ENCODE data around the gene ABCC10. TPM values are rescaled to one million over a fixed set of nuclear protein-coding genes. Genes with fewer than 3 reads are reported as not detected.
A peak's percentile ranks its signal among the peaks of the same experiment; 100 is the strongest.

ABCC10 gene
- polyA plus RNA-seq (22.4 and 29.6 TPM in 2 replicates), polyA minus RNA-seq (23.5 and 25.6 TPM in 2 replicates)

- H3K36me3 ChIP-seq (ENCODE audit: insufficient read depth, low read length): no peaks in the 10 kb centered on the region
- H4K20me1 ChIP-seq (ENCODE audit: insufficient read depth): no peaks in the 10 kb centered on the region
- H3K9ac ChIP-seq (ENCODE audit: low read length): peak within 1 kb of the TSS; percentile 83
- H3K9me3 ChIP-seq (ENCODE audit: low read length): no peaks in the 10 kb centered on the region
- H3K79me2 ChIP-seq (replicated peaks; ENCODE audit: insufficient read depth, low read length): peaks cover 8% of the 10 kb centered on the region
- H3F3A ChIP-seq (ENCODE audit: insufficient read depth, low read length, poor library complexity, severe bottlenecking): no peaks in the 10 kb centered on the region
- H3K9me2 ChIP-seq (ENCODE audit: insufficient read depth, low read length): no peaks in the 10 kb centered on the region
- peak within 1 kb of the TSS; percentile 96 for H3K4me3 ChIP-seq (ENCODE audit: low read length)
- no peaks in the 10 kb centered on the region for H3K27me3 ChIP-seq (ENCODE audit: insufficient read depth, low read depth, low read length)
- H3K27ac ChIP-seq (ENCODE audit: low read length): peak within 1 kb of the TSS; percentile 84
- peak within 1 kb of the TSS; percentile 98 for H2AFZ ChIP-seq (ENCODE audit: low read depth, low read length)
- TF ChIP-seq REST (IDR thresholded peaks at IDR 0.05; ENCODE audit: borderline replicate concordance) (peak; percentile 24), CTCF (IDR thresholded peaks at IDR 0.05; ENCODE audit: poor library complexity, severe bottlenecking) (peak; percentile 78), EP300 (conservative IDR thresholded peaks at IDR 0.05; ENCODE audit: poor library complexity, severe bottlenecking) (no peak), MXI1 (conservative IDR thresholded peaks at IDR 0.05; ENCODE audit: poor library complexity, severe bottlenecking) (peak; percentile 76), EZH2 (IDR thresholded peaks at IDR 0.05; ENCODE audit: borderline replicate concordance, insufficient read depth, low read length, poor library complexity, severe bottlenecking) (no peak), POLR2AphosphoS5 (IDR thresholded peaks at IDR 0.05) (peak; percentile 53), RAD21 (conservative IDR thresholded peaks at IDR 0.05) (peak; percentile 36), TAF1 (IDR thresholded peaks at IDR 0.05; ENCODE audit: low read depth) (no peak), SMC3 (conservative IDR thresholded peaks at IDR 0.05; ENCODE audit: poor library complexity) (peak; percentile 53)
- peak within 1 kb of the TSS; percentile 66 for H3K4me2 ChIP-seq (ENCODE audit: low read length)
These were observed at the start of gene ABCC10 for GRCh38 chr6:43427406-43428111. Gene ABCC10 (plus strand): TSS chr6:43427541. CDS start chr6:43427979, 438 bp downstream.

GRCh38 chr6:43377710-43378229 lies 49.6 kb upstream of the ABCC10 start:
- Histone ChIP-seq H2AFZ (ENCODE audit: low read depth, low read length) (no peak overlapping the region), H4K20me1 (ENCODE audit: insufficient read depth) (no peaks in the 10 kb centered on the region), H3K9me3 (ENCODE audit: low read length) (no peaks in the 10 kb centered on the region), H3K79me2 (replicated peaks; ENCODE audit: insufficient read depth, low read length) (no peaks in the 10 kb centered on the region), H3K9ac (ENCODE audit: low read length) (no peak overlapping the region), H3K4me2 (ENCODE audit: low read length) (no peak overlapping the region), H3F3A (ENCODE audit: insufficient read depth, low read length, poor library complexity, severe bottlenecking) (no peaks in the 10 kb centered on the region), H3K36me3 (ENCODE audit: insufficient read depth, low read length) (no peaks in the 10 kb centered on the region), H3K9me2 (ENCODE audit: insufficient read depth, low read length) (no peaks in the 10 kb centered on the region), H3K27ac (ENCODE audit: low read length) (no peak overlapping the region), H3K27me3 (ENCODE audit: insufficient read depth, low read depth, low read length) (no peaks in the 10 kb centered on the region), H3K4me3 (ENCODE audit: low read length) (no peak overlapping the region)
- TF ChIP-seq EZH2 (IDR thresholded peaks at IDR 0.05; ENCODE audit: borderline replicate concordance, insufficient read depth, low read length, poor library complexity, severe bottlenecking) (no peak), SMC3 (conservative IDR thresholded peaks at IDR 0.05; ENCODE audit: poor library complexity) (no peak), POLR2AphosphoS5 (IDR thresholded peaks at IDR 0.05) (no peak), RAD21 (conservative IDR thresholded peaks at IDR 0.05) (no peak), CTCF (IDR thresholded peaks at IDR 0.05; ENCODE audit: poor library complexity, severe bottlenecking) (no peak), TAF1 (IDR thresholded peaks at IDR 0.05; ENCODE audit: low read depth) (no peak), MXI1 (conservative IDR thresholded peaks at IDR 0.05; ENCODE audit: poor library complexity, severe bottlenecking) (no peak), EP300 (conservative IDR thresholded peaks at IDR 0.05; ENCODE audit: poor library complexity, severe bottlenecking) (no peak), REST (IDR thresholded peaks at IDR 0.05; ENCODE audit: borderline replicate concordance) (no peak)

All from neural cell (in vitro differentiated cells).